Activated T-cell treated with anti-CD3 and anti-CD28 coated beads, Interleukin-2, amount 50 U/mL, for 72 hours (primary cell): ENCODE measurements around the gene NDE1. TPM values are rescaled to one million over a fixed set of nuclear protein-coding genes. Genes with fewer than 3 reads are reported as not detected.
"Not testable (repeated sequence)": the region's sequence is repeated elsewhere in the genome, so short reads cannot be mapped to it uniquely, and the experiment has no call there.

Source experiments
- ATAC-seq, 2 donors: fragments of 150-1000 bp; cut with Tn5 transposase; replicated peaks in 1 of 2; 2 replicates each; pipeline ENCODE4 v1.10.0; 2021; ENCODE audit warnings: moderate library complexity in 2 of 2, mild to moderate bottlenecking in 1 of 2
- DNase-seq, 2 donors: peaks; one replicate each; pipeline ENCODE4 v3.0.0; 2021 to 2022; ENCODE audit warnings: mixed read lengths in 1 of 2
- H3K27ac Mint-ChIP-seq: one replicate; pipeline ENCODE4 v1.8.0; 2022; ENCODE audit warnings: mild to moderate bottlenecking, moderate library complexity, mixed read lengths
- H3K27me3 Mint-ChIP-seq: one replicate; pipeline ENCODE4 v1.8.0; 2022; ENCODE audit warnings: low read depth, mixed read lengths
- H3K36me3 Mint-ChIP-seq, 2 donors: one replicate each; pipeline ENCODE4 v1.8.0; 2022; ENCODE audit warnings: mixed read lengths in 2 of 2, mild to moderate bottlenecking in 1 of 2; ENCODE audit not compliant: insufficient read depth in 2 of 2
- H3K4me1 Mint-ChIP-seq: one replicate; pipeline ENCODE4 v1.8.0; 2022; ENCODE audit warnings: low read depth, mixed read lengths
- H3K4me3 Mint-ChIP-seq, 2 donors: one replicate each; pipeline ENCODE4 v1.8.0; 2022; ENCODE audit warnings: mild to moderate bottlenecking in 2 of 2, mixed read lengths in 2 of 2, moderate library complexity in 2 of 2
- H3K9me3 Mint-ChIP-seq, 2 donors: one replicate each; pipeline ENCODE4 v1.8.0; 2022; ENCODE audit warnings: mixed read lengths in 2 of 2
- total RNA-seq, 2 donors: library from RNA; stranded (reverse); gene quantifications; one replicate each; pipeline ENCODE4 v1.2.3, GENCODE V29; 2022

NDE1 gene, protein sequence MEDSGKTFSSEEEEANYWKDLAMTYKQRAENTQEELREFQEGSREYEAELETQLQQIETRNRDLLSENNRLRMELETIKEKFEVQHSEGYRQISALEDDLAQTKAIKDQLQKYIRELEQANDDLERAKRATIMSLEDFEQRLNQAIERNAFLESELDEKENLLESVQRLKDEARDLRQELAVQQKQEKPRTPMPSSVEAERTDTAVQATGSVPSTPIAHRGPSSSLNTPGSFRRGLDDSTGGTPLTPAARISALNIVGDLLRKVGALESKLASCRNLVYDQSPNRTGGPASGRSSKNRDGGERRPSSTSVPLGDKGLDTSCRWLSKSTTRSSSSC
- total RNA-seq, result 100 to 1,000 TPM; 106 to 122 TPM

DNA sequence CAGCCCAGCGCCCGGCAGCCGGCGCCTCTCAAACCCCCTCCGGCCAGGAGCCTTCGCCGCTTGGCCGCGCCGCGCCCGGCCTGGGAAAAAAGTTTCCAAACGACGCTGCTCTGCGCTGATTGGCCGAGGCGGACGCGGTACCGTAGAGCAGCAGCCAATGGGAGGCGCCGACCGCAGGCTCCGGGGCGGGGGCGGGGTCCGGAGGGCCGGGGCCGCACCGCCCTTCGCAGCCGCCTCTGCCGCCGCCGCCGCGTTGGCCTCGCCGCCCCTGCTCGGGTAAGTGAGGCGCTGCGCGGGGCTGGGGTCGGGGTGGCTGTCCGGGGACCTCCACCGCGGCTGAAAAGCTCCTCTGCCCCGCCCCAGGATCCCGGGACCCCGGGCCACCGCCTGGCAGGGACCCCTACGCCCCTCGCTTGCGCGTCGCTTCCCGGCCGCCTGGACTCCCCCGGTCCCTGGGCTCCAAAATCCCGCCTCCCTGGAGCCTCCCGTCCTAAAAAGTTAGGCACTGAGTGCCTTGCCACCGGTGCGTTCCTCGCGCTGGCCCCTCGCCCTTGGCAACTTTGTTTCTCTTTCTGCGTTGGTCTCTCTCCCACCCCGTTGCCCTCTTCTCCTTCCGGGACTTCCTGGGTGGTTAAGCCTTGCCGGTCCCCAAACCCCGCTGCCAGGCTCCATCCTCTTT, at the start of gene NDE1:
TSS of gene NDE1 (plus strand) at position 227 of the 679 bp plus-strand sequence. CDS start 14,534 bp downstream, outside the sequence.
- DNase-seq (peak; percentile 90), ATAC-seq (peak; percentile 97 to 98)
- Mint-ChIP-seq H3K4me1 (peaks cover 43% of the 10 kb centered on the region), H3K27ac (peak within 1 kb of the TSS; percentile 96), H3K4me3 (peak within 1 kb of the TSS; percentile 94 to 96), H3K9me3 (no peaks in the 10 kb centered on the region), H3K27me3 (no peaks in the 10 kb centered on the region), H3K36me3 (peaks cover 8 to 11% of the 10 kb centered on the region in 2 donors)

DNA sequence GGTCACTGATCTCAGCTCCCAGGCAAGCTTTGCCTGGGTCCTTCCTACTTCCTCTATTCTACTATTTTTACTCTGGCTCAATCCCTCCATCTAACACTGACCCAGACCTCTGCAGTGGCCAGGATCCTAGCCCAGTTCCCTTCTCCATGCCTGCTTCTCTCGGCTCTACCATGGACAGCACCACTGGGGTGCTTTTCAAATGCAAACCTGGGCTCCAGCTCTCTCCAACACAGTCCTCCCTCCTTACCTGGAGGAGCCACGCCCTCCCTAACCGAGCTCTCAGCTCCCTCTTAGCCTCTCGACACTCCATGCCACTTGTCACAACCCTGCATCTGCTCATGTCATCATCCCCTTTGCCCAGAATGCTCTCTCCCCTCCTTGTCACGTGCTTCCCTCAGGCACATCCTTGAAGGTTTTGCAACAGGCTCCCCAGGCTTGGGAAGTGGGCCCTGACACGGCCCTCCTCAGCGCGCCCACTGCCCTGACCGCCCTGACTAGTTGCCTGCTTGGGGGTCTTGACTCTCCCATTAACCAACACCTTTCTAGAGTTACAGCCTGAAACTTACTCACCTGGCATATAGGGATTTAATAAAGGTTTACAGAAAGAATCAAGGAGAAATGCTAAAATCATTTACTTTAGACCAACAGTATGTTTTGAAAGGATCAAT, 48.7 kb upstream of the NDE1 start:
- Mint-ChIP-seq H3K36me3 (peaks cover 21 to 34% of the 10 kb centered on the region in 2 donors), H3K9me3 (no peaks in the 10 kb centered on the region), H3K4me3 (no peak overlapping the region)

DNA sequence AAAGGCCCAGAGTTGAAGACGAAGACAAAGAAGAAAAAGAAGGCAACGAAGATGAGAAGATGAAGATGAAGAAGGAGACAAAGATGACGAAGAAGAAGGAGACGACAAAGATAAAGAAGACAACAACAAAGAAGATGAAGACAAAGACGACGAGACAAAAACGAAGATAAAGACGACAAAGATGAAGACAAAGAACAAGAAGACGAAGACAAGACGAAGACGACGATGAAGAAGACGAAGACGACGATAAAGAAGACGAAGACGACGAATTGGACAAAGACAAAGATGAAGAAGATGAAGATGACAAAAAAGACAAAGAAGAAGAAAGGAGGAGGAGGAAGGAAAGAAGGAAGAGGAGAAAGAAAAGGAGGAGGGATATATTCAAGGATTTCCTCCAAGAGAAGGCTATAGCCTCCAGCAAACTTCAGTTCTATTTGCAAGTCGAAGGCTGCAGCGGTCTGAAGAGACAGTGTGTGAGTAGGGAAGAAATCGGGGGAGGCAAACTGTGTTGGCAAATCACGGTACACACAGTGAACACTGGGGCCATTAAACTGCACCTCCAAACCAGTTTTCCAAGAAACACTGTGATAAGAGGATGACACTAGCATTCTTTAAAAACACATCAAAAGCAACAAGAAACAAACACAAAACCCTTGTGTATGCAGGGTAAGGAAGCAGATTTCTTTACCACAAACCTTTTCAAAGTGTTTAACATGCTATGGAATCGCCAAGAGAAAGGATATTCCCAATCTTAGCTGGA, 47.6 kb upstream of the NDE1 start:
- ATAC-seq, result no peak
- peak overlapping the region; percentile 0 for H3K27ac Mint-ChIP-seq
- DNase-seq, result no peak
- H3K36me3 Mint-ChIP-seq, result peaks cover 25 to 35% of the 10 kb centered on the region in 2 donors
- no peaks in the 10 kb centered on the region for H3K27me3 Mint-ChIP-seq
- no peaks in the 10 kb centered on the region for H3K9me3 Mint-ChIP-seq
- no peak overlapping the region for H3K4me3 Mint-ChIP-seq
- peaks cover 18% of the 10 kb centered on the region for H3K4me1 Mint-ChIP-seq

More for the DNA sequence above, 48.7 kb upstream of the NDE1 start:
- ATAC-seq, result no peak
- H3K27me3 Mint-ChIP-seq, result no peaks in the 10 kb centered on the region
- H3K4me1 Mint-ChIP-seq, result peaks cover 23% of the 10 kb centered on the region
- no peak for DNase-seq
- peak overlapping the region; percentile 70 for H3K27ac Mint-ChIP-seq

DNA sequence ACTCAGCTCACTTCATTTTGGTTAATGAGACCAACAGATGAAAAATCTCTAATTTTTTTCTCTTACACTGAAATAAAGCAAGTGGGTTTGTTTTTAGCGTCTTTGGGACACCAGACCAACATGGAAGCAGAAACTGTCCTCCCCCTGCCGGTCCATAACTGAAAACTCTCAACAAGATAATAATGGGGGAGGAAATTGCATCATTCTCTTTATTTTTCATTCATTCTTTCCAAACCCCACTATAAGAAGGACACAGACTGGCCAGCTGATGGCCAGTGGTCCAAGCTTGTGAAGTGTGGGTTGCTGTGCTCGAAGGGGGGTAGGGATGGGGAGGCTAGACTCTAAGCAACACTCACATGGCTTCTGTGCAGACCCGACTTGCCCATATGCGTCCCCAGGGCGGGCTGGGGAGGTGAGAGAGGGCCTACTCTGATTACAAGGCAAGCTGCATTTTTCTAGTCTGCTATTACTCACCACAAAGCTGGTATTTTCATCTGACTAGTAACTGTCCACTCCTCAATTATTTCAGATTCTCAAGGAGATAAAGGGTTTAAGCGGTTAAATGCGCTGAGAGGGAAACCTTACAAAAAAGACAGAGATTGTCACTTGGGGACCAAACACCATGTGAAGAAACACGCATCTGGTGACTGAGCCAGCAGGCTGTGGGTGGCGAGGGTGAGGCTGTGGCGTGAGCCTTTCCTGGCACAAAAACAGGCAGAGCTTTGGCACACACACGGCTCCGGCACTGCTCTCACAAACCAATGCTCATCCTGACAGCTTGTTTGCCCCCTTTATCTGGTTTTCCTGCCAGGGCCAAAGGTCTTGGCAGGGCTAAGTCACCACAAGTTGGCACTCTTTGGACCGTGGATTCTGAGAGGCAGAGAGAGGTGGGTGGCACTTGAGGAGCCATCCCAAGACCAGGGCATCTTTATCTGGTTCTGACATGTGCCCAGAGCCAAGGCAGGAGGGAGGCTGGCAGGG, 45.3 kb upstream of the NDE1 start:
- DNase-seq (no peak), ATAC-seq (no peak)
- no peak overlapping the region for H3K4me3 Mint-ChIP-seq
- no peaks in the 10 kb centered on the region for H3K27me3 Mint-ChIP-seq
- no peaks in the 10 kb centered on the region for H3K9me3 Mint-ChIP-seq
- peaks cover 20 to 43% of the 10 kb centered on the region in 2 donors for H3K36me3 Mint-ChIP-seq
- peaks cover 5% of the 10 kb centered on the region for H3K4me1 Mint-ChIP-seq
- H3K27ac Mint-ChIP-seq, result peak overlapping the region; percentile 27

DNA sequence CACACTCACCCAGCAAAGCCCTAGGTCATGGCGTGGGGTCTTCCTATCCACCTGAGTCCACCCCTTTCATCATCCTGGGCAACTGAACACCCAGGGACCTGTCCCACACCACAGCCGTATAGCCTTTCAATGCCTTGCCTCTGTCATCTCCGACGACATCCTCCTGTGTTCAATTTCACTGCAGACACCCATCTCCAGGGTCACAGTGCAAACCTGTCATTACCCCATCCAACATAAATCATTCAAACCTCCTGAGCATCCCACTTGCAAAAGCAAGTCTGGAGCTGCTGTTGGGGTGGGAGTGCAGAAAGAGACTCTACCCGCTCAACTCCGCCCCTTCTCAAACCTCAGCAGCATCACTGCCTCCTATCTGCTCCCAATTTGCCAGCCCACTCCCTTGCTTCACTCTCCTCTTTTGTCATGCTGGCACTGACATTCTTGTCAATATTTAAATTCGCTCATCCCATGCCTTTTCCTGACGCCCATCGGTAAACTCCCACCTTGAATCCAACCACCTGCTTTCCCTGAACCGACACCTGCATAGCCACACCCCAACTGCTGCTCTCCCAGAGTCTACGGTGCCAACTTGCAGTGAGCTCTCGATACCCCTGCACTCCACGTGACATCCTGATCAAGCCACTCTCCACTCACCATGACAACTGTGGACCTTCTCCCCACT, 44.1 kb upstream of the NDE1 start:
- Mint-ChIP-seq H3K4me1 (peaks cover 14% of the 10 kb centered on the region), H3K36me3 (peaks cover 16 to 52% of the 10 kb centered on the region in 2 donors), H3K27ac (no peak overlapping the region), H3K4me3 (no peak overlapping the region), H3K27me3 (no peaks in the 10 kb centered on the region), H3K9me3 (no peaks in the 10 kb centered on the region)
- DNase-seq, result no peak
- ATAC-seq, result no peak

DNA sequence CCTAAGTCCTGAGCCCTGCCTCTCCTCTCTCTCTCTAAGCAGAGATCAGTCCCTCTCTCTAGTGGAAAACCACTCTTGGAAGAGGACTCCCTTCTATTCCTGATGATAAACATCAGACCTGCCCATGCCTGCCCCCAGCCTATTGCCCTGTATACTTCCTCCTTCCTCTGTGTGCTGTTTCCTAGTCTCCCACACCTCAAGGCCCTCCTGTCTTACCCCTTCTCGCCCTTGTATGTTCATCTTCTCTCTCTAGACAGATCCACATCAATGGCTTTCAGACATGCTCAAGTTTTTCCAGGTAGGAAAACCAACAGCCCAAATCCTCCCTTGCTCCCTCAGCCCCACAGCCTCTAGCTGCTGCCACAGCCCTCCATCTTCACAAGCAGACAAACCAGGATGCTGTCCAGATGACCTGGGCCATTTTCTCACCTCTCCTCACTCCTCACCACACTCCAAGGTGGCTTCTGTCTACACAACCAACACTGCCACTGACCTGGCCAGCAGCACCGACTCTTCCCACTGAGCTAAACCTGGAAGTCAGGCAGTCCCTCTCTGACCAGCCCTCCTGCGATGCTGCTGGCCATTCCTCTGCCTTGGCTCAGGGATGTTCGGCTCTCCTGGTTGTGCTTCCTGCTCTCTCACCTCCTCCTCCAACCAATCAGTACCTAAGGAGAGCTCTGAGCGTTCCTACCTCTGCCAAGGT, 43.4 kb upstream of the NDE1 start:
- H3K9me3 Mint-ChIP-seq, result no peaks in the 10 kb centered on the region
- DNase-seq (no peak), ATAC-seq (no peak)
- H3K4me3 Mint-ChIP-seq, result no peak overlapping the region
- no peaks in the 10 kb centered on the region for H3K27me3 Mint-ChIP-seq
- peaks cover 16 to 48% of the 10 kb centered on the region in 2 donors for H3K36me3 Mint-ChIP-seq
- H3K27ac Mint-ChIP-seq, result peak overlapping the region; percentile 62
- peaks cover 16% of the 10 kb centered on the region for H3K4me1 Mint-ChIP-seq

DNA sequence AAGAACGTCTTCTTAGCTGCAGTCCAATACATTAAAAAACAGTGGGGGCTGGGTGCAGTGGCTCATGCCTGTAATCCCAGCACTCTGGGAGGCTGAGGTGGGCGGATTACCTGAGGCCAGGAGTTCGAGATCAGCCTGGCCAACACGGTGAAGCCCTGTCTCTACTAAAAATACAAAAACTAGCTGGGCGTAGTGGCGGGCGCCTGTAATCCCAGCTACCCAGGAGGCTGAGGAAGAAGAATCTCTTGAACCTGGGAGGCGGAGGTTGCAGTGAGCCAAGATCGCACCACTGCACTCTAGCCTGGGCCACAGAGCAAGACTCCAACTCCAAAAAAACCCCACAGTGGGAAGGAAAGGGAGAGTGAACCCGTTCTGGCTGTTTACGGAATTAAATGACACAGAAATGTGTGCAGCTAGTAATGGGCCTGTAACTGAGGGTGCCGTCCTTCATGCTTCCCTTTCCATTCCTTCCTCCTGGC, 42.8 kb upstream of the NDE1 start:
- Mint-ChIP-seq H3K36me3 (peaks cover 14 to 48% of the 10 kb centered on the region in 2 donors), H3K4me1 (peaks cover 16% of the 10 kb centered on the region)
- DNase-seq, H3K9me3 Mint-ChIP-seq, ATAC-seq, H3K27me3 Mint-ChIP-seq, H3K27ac Mint-ChIP-seq, H3K4me3 Mint-ChIP-seq: not testable (repeated sequence)

DNA sequence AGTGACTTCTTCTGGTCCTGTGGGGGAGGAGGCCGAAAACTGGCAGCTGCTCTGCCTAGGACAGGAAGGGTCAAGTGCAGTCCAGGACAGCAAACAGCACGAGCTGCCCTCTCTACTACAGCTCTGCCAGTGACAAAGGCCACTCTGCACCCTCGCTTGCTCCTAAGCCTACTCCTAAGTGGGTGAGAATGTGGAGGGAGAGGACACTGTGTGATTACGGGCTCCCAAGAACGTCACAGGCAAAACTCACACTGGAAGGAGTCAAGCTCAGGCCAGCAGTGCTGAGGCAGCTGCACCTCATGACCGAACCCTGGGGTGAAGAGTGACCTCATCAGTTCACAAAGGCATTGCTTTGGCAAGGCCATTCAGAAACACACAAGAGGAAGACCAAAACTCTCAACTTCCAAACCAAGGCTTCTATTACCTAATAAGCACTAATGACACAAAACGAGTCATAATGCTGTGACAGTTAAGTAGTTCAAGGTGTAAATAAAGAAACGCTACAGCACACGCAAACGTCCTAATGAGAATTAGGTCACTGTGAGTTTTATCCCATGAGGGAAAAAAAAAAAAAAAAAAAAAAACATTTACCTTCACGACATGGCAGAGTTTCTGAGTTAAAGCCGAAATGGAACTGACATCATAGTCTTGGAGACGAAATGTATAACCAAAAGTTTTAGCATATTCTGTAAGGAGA, 42.2 kb upstream of the NDE1 start:
- no peak for ATAC-seq
- no peak for DNase-seq
- no peak overlapping the region for H3K4me3 Mint-ChIP-seq
- no peaks in the 10 kb centered on the region for H3K27me3 Mint-ChIP-seq
- H3K36me3 Mint-ChIP-seq, result peaks cover 12 to 50% of the 10 kb centered on the region in 2 donors
- H3K27ac Mint-ChIP-seq, result no peak overlapping the region
- peaks cover 16% of the 10 kb centered on the region for H3K4me1 Mint-ChIP-seq
- no peaks in the 10 kb centered on the region for H3K9me3 Mint-ChIP-seq

DNA sequence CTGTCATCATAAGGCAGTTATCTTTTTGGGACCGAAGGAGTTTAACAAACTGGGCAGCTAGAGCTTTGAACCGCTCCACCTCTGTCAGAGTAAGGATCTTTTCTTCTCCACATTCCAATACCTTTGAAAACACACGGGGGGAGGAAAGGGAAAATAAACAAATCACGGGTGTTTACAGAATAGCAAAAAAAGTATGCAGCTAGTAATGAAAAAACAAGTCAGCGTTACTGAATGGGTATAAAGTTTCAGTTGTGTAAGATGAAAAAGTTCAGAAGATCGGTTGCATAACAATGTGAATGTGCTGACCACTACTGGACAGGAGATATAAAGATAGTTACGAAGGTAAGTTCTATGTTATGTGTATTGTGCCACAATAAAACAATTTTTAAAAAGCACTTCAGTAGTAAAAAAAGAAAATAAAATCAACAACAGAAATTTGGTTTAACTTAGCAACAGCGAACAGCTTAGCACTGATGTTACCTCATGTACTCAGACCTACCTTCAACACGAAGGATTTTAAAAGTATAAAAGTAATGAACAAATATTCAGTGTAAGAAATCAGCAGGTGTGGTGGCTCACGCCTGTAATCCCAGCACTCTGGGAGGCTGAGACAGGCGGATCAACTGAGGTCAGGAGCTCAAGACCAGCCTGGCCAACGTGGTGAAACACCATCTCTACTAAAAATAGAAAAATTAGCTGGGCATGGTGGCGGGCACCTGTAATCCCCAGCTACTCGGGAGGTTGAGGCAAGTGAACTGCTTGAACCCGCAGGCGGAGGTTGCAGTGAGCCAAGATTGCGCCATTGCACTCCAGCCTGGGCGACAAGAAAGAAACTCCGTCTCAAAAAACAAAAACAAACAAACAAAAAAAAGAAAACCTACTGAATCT, 41.4 kb upstream of the NDE1 start:
- H3K27me3 Mint-ChIP-seq, result no peaks in the 10 kb centered on the region
- DNase-seq (no peak), ATAC-seq (no peak)
- H3K9me3 Mint-ChIP-seq, result no peaks in the 10 kb centered on the region
- H3K27ac Mint-ChIP-seq, result no peak overlapping the region
- no peak overlapping the region for H3K4me3 Mint-ChIP-seq
- H3K36me3 Mint-ChIP-seq, result peaks cover 11 to 50% of the 10 kb centered on the region in 2 donors
- peaks cover 16% of the 10 kb centered on the region for H3K4me1 Mint-ChIP-seq

DNA sequence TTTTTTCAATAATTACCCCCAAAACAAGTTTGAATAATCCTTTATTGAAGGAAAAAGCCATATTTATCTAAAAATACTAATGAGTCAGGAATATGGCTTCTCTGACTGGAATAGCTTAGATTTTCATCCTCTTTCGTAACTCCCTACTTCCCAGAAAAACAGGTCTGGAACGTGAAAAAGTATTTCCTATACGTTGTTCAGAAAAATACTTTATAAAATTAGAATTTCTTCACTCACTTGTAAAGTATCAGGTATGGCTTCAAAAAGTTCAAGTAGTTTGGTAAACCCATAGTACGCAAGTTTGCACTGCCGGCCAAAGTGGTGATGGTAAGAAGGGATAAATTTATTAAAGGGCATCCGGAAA, 40.8 kb upstream of the NDE1 start:
- H3K9me3 Mint-ChIP-seq, result no peaks in the 10 kb centered on the region
- H3K4me1 Mint-ChIP-seq, result peaks cover 16% of the 10 kb centered on the region
- H3K36me3 Mint-ChIP-seq, result peaks cover 8 to 47% of the 10 kb centered on the region in 2 donors
- DNase-seq, result no peak
- no peak overlapping the region for H3K27ac Mint-ChIP-seq
- H3K4me3 Mint-ChIP-seq, result no peak overlapping the region
- ATAC-seq, result no peak
- no peaks in the 10 kb centered on the region for H3K27me3 Mint-ChIP-seq
